Gastrocnemius medialis (tissue), 4 donors: Measurements from ENCODE around the gene PAPOLG.

Experiments
- POLR2A ChIP-seq, 2 donors: fragments of 450-650 bp; IDR thresholded peaks; one replicate each; pipeline ENCODE4 v1.6.1; 2017; ENCODE audit warnings: antibody characterized with exemption in 2 of 2, mild to moderate bottlenecking in 2 of 2, moderate library complexity in 2 of 2
- TF ChIP-seq, protein P1 (sequence below), 5 experiments: fragments of 450-650 bp in 3 of 5; fragments of 200-600 bp in 2 of 5; sonication (generic) in 2 of 5; IDR thresholded peaks in 4 of 5; conservative IDR thresholded peaks in 1 of 5; 1 replicate in 4 of 5; 2 replicates in 1 of 5; pipeline ENCODE4 v1.5.1; 2016 to 2019; ENCODE audit warnings: antibody characterized with exemption in 5 of 5, mild to moderate bottlenecking in 3 of 5, moderate library complexity in 3 of 5

DNA sequence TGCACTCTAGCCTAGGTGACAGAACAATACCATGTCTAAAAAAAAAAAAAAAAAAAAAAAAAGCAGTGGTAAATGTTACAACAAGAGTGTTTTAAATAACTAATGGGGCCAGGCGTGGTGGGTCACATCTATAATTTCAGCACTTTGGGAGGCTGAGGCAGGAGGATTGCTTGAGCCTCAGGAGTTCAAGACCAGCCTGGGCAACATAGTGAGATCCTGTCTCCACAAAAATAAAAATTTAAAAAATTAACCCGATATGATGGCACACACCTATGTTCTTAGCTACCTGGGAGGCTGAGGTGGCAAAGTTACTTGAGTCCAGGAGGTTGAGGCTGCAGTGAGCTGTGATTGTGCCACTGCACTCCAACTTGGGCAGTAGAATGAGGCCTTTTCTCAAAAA, 37.1 kb downstream of the PAPOLG start:
- TF ChIP-seq, protein P1, sequence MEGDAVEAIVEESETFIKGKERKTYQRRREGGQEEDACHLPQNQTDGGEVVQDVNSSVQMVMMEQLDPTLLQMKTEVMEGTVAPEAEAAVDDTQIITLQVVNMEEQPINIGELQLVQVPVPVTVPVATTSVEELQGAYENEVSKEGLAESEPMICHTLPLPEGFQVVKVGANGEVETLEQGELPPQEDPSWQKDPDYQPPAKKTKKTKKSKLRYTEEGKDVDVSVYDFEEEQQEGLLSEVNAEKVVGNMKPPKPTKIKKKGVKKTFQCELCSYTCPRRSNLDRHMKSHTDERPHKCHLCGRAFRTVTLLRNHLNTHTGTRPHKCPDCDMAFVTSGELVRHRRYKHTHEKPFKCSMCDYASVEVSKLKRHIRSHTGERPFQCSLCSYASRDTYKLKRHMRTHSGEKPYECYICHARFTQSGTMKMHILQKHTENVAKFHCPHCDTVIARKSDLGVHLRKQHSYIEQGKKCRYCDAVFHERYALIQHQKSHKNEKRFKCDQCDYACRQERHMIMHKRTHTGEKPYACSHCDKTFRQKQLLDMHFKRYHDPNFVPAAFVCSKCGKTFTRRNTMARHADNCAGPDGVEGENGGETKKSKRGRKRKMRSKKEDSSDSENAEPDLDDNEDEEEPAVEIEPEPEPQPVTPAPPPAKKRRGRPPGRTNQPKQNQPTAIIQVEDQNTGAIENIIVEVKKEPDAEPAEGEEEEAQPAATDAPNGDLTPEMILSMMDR (IDR thresholded peaks at IDR 0.05 in 4 of 5, conservative IDR thresholded peaks at IDR 0.05 in 1 of 5), result no peak
- no peak for TF ChIP-seq POLR2A (IDR thresholded peaks at IDR 0.05)
